Upper lobe of left lung (tissue), 4 donors: Measurements from ENCODE around the gene RMRP.

Experiments
- CTCF ChIP-seq, 6 experiments: fragments of 450-650 bp in 4 of 6; fragments of 200-600 bp in 2 of 6; sonication (generic) in 2 of 6; IDR thresholded peaks; one replicate each; pipeline ENCODE4 v1.5.1; 2016 to 2019; ENCODE audit warnings: antibody characterized with exemption in 6 of 6
- EP300 ChIP-seq, 4 donors: sonication (generic); formaldehyde crosslinking; IDR thresholded peaks; one replicate each; pipeline ENCODE4 v1.5.1; 2017; ENCODE audit warnings: antibody characterized with exemption in 4 of 4, control low read depth in 2 of 4
- POLR2A ChIP-seq, 4 donors: fragments of 450-650 bp; IDR thresholded peaks; one replicate each; pipeline ENCODE4 v1.5.1; 2016 to 2017; ENCODE audit warnings: antibody characterized with exemption in 4 of 4, mild to moderate bottlenecking in 2 of 4
- POLR2AphosphoS5 ChIP-seq, 2 donors: sonication (generic); formaldehyde crosslinking; IDR thresholded peaks; one replicate each; pipeline ENCODE4 v1.5.1; 2017; ENCODE audit warnings: antibody characterized with exemption in 2 of 2

GRCh38 chr9:35666549-35666948 is 8.7 kb upstream of the RMRP start:
- TF ChIP-seq CTCF (IDR thresholded peaks at IDR 0.05) (no peak), POLR2A (IDR thresholded peaks at IDR 0.05) (no peak), POLR2AphosphoS5 (IDR thresholded peaks at IDR 0.05) (no peak), EP300 (IDR thresholded peaks at IDR 0.05) (no peak)
